Esophagus (tissue), 2 donors: ENCODE results near the gene FOSB. TPM values are rescaled to one million over a fixed set of nuclear protein-coding genes. Genes with fewer than 3 reads are reported as not detected.
A peak's percentile ranks its signal among the peaks of the same experiment; 100 is the strongest.

Experiments
- H3K27ac ChIP-seq, 2 donors: one replicate each; pipeline ENCODE4 v1.5.1; 2013; ENCODE audit warnings: low read depth in 2 of 2, mild to moderate bottlenecking in 2 of 2, inconsistent platforms in 1 of 2, low read length in 1 of 2, moderate library complexity in 1 of 2
- H3K27me3 ChIP-seq, 2 donors: one replicate each; pipeline ENCODE4 v1.6.1; 2013; ENCODE audit warnings: low read length in 2 of 2, control low read depth in 1 of 2, mild to moderate bottlenecking in 1 of 2; ENCODE audit not compliant: insufficient read depth in 2 of 2, control insufficient read depth in 1 of 2
- H3K36me3 ChIP-seq, 2 donors: one replicate each; pipeline ENCODE4 v1.6.1; 2013; ENCODE audit warnings: low read length in 1 of 2; ENCODE audit not compliant: control insufficient read depth in 2 of 2, insufficient read depth in 2 of 2
- H3K4me1 ChIP-seq, 2 donors: one replicate each; pipeline ENCODE4 v1.6.1; 2013; ENCODE audit warnings: low read length in 1 of 2; ENCODE audit not compliant: control insufficient read depth in 2 of 2, insufficient read depth in 2 of 2
- H3K4me3 ChIP-seq, 2 donors: one replicate each; pipeline ENCODE4 v1.5.1; 2013; ENCODE audit warnings: low read length in 2 of 2, mild to moderate bottlenecking in 2 of 2, low read depth in 1 of 2, moderate library complexity in 1 of 2
- H3K9me3 ChIP-seq, 2 donors: one replicate each; pipeline ENCODE4 v1.6.1; 2013; ENCODE audit warnings: mild to moderate bottlenecking in 2 of 2, low read depth in 1 of 2, low read length in 1 of 2, moderate library complexity in 1 of 2; ENCODE audit not compliant: control insufficient read depth in 2 of 2, insufficient read depth in 1 of 2
- WGBS, 2 donors: extraction: QIAGEN DNeasy Blood & Tissue Kit; methylation state at CpG; one replicate each; pipeline ENCODE4 v1.1.7; 2013; 5-methylcytosine and 5-hydroxymethylcytosine counted together
- polyA plus RNA-seq, 2 donors: library from polyadenylated mRNA; stranded (reverse); fragments of 200-250 nt; gene quantifications; one replicate each; pipeline ENCODE4 v1.2.3, GENCODE V29; 2013
- donor health status: healthy with polysubstance abuse.
- donor health status: Bipolar disorder and iron deficiency.

The FOSB gene
- polyA plus RNA-seq, 2 donors = 1.1 to 13.8 TPM

GRCh38 chr19:45500918-45501729 is 33.3 kb downstream of the FOSB start:
- no peaks in the 10 kb centered on the region for H3K9me3 ChIP-seq

GRCh38 chr19:45501730-45502014 is 33.9 kb downstream of the FOSB start:
- 70 to 81% methylated on average over 2 of the region's 2 CpGs for WGBS, 2 donors
- H3K4me1 ChIP-seq = peaks cover 8 to 18% of the 10 kb centered on the region in 2 donors
- no peak overlapping the region for H3K27ac ChIP-seq

More at GRCh38 chr19:45500918-45501729, 33.3 kb downstream of the FOSB start:
- 86 to 89% methylated on average over 8 of the region's 8 CpGs for WGBS, 2 donors
- Histone ChIP-seq H3K27me3 (no peaks in the 10 kb centered on the region), H3K4me1 (peaks cover 11 to 22% of the 10 kb centered on the region in 2 donors), H3K27ac (no peak overlapping the region), H3K36me3 (no peaks in the 10 kb centered on the region), H3K4me3 (no peak overlapping the region)

GRCh38 chr19:45502111-45502510 is 34.3 kb downstream of the FOSB start:
- Histone ChIP-seq H3K27ac (no peak overlapping the region), H3K4me1 (peaks cover 8 to 16% of the 10 kb centered on the region in 2 donors), H3K4me3 (no peak overlapping the region), H3K9me3 (no peaks in the 10 kb centered on the region), H3K27me3 (no peaks in the 10 kb centered on the region), H3K36me3 (no peaks in the 10 kb centered on the region)
- WGBS, 2 donors = 73 to 74% methylated on average over 5 of the region's 5 CpGs

More at GRCh38 chr19:45501730-45502014, 33.9 kb downstream of the FOSB start:
- Histone ChIP-seq H3K36me3 (no peaks in the 10 kb centered on the region), H3K4me3 (no peak overlapping the region), H3K27me3 (no peaks in the 10 kb centered on the region), H3K9me3 (no peaks in the 10 kb centered on the region)

- no peaks in the 10 kb centered on the region for H3K9me3 ChIP-seq
- H3K27ac ChIP-seq = no peak overlapping the region
- WGBS, 2 donors = 86 to 89% methylated on average over 9 of the region's 9 CpGs
- H3K27me3 ChIP-seq = no peaks in the 10 kb centered on the region
- H3K4me1 ChIP-seq = peaks cover 3 to 8% of the 10 kb centered on the region in 2 donors
- H3K4me3 ChIP-seq = no peak overlapping the region
- H3K36me3 ChIP-seq = no peaks in the 10 kb centered on the region
Measured at GRCh38 chr19:45503909-45504308, 36.1 kb downstream of the FOSB start.

GRCh38 chr19:45505151-45505995 is 37.6 kb downstream of the FOSB start:
- Histone ChIP-seq H3K27ac (peak overlapping the region in 1 of 2 donors; percentile 95), H3K4me1 (peaks cover 0 to 3% of the 10 kb centered on the region in 2 donors), H3K27me3 (no peaks in the 10 kb centered on the region), H3K4me3 (no peak overlapping the region), H3K9me3 (no peaks in the 10 kb centered on the region), H3K36me3 (no peaks in the 10 kb centered on the region)
- WGBS, 2 donors = 77 to 82% methylated on average over 8 of the region's 8 CpGs

- no peaks in the 10 kb centered on the region for H3K36me3 ChIP-seq
- H3K27ac ChIP-seq = peak overlapping the region; percentile 87 to 95
- H3K27me3 ChIP-seq = no peaks in the 10 kb centered on the region
- 53 to 62% methylated on average over 5 of the region's 5 CpGs for WGBS, 2 donors
- peaks cover 0 to 3% of the 10 kb centered on the region in 2 donors for H3K4me1 ChIP-seq
- H3K4me3 ChIP-seq = peak overlapping the region; percentile 87 to 88
- no peaks in the 10 kb centered on the region for H3K9me3 ChIP-seq
Measured at GRCh38 chr19:45505996-45506245, 38.1 kb downstream of the FOSB start.

GRCh38 chr19:45506246-45506988 is 38.6 kb downstream of the FOSB start:
- 1% methylated on average over 27 to 47 of the region's 47 CpGs for WGBS, 2 donors
- peaks cover 0 to 3% of the 10 kb centered on the region in 2 donors for H3K4me1 ChIP-seq

GRCh38 chr19:45506989-45507871 is 39.4 kb downstream of the FOSB start, which contains the start of gene VASP:
VASP (plus strand) TSS chr19:45507479; CDS start chr19:45507772, 293 bp downstream.
- Histone ChIP-seq H3K4me3 (peak within 1 kb of the TSS; percentile 87 to 88), H3K27ac (peak within 1 kb of the TSS; percentile 87 to 98), H3K36me3 (no peaks in the 10 kb centered on the region), H3K4me1 (peaks cover 0 to 3% of the 10 kb centered on the region in 2 donors), H3K9me3 (no peaks in the 10 kb centered on the region), H3K27me3 (no peaks in the 10 kb centered on the region)
- 0 to 1% methylated on average over 60 to 65 of the region's 65 CpGs for WGBS, 2 donors

More at GRCh38 chr19:45506246-45506988, 38.6 kb downstream of the FOSB start:
- Histone ChIP-seq H3K36me3 (no peaks in the 10 kb centered on the region), H3K4me3 (peak overlapping the region; percentile 87 to 88), H3K27ac (peak overlapping the region; percentile 87 to 98), H3K9me3 (no peaks in the 10 kb centered on the region), H3K27me3 (no peaks in the 10 kb centered on the region)
